BE2C (cell line): ENCODE results near the gene EYS.
"Not testable (repeated sequence)": the region's sequence is repeated elsewhere in the genome, so short reads cannot be mapped to it uniquely, and the experiment has no call there.

Experiments used
- DNase-seq: peaks from one replicate; pipeline ENCODE4 v3.0.0-alpha.2; 2020
- H3K27me3 ChIP-seq: fragments of 250-450 bp; sonication (Bioruptor Pico); 2 replicates; pipeline ENCODE4 v1.5.1; 2020; ENCODE audit warnings: mild to moderate bottlenecking
- H3K36me3 ChIP-seq: fragments of 250-450 bp; sonication (Bioruptor Pico); 2 replicates; pipeline ENCODE4 v1.5.1; 2020; ENCODE audit warnings: mild to moderate bottlenecking
- H3K4me1 ChIP-seq: fragments of 250-450 bp; sonication (Bioruptor Pico); 2 replicates; pipeline ENCODE4 v1.5.1; 2020
- H3K4me3 ChIP-seq: 2 replicates; pipeline ENCODE4 v1.5.1; 2011; ENCODE audit warnings: low read depth, low read length
- H3K9me3 ChIP-seq: fragments of 250-450 bp; sonication (Bioruptor Pico); 2 replicates; pipeline ENCODE4 v1.5.1; 2020
- TF ChIP-seq, protein P1 (sequence below): IDR thresholded peaks from 2 replicates; pipeline ENCODE4 v1.5.1; 2012; ENCODE audit warnings: mild to moderate bottlenecking, low read depth, low read length

The EYS gene

GRCh38 chr6:65642776-65643175 lies 64.2 kb downstream of the EYS start:
- TF ChIP-seq, protein P1, sequence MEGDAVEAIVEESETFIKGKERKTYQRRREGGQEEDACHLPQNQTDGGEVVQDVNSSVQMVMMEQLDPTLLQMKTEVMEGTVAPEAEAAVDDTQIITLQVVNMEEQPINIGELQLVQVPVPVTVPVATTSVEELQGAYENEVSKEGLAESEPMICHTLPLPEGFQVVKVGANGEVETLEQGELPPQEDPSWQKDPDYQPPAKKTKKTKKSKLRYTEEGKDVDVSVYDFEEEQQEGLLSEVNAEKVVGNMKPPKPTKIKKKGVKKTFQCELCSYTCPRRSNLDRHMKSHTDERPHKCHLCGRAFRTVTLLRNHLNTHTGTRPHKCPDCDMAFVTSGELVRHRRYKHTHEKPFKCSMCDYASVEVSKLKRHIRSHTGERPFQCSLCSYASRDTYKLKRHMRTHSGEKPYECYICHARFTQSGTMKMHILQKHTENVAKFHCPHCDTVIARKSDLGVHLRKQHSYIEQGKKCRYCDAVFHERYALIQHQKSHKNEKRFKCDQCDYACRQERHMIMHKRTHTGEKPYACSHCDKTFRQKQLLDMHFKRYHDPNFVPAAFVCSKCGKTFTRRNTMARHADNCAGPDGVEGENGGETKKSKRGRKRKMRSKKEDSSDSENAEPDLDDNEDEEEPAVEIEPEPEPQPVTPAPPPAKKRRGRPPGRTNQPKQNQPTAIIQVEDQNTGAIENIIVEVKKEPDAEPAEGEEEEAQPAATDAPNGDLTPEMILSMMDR = no peak
- Histone ChIP-seq H3K27me3 (no peaks in the 10 kb centered on the region), H3K4me3 (no peak overlapping the region), H3K9me3 (no peaks in the 10 kb centered on the region), H3K36me3 (no peaks in the 10 kb centered on the region), H3K4me1 (no peaks in the 10 kb centered on the region)
- DNase-seq = no peak

- no peaks in the 10 kb centered on the region for H3K27me3 ChIP-seq
- H3K4me1 ChIP-seq = no peaks in the 10 kb centered on the region
- no peak overlapping the region for H3K4me3 ChIP-seq
- TF ChIP-seq, protein P1 = peak; percentile 77
- H3K36me3 ChIP-seq = no peaks in the 10 kb centered on the region
- peak; percentile 66 for DNase-seq
- H3K9me3 ChIP-seq = no peaks in the 10 kb centered on the region
These were observed 68.8 kb downstream of the EYS start for GRCh38 chr6:65638047-65638831.

- TF ChIP-seq, protein P1 = no peak
- DNase-seq = no peak
These were observed 69.6 kb downstream of the EYS start for GRCh38 chr6:65637289-65638046.

DNA sequence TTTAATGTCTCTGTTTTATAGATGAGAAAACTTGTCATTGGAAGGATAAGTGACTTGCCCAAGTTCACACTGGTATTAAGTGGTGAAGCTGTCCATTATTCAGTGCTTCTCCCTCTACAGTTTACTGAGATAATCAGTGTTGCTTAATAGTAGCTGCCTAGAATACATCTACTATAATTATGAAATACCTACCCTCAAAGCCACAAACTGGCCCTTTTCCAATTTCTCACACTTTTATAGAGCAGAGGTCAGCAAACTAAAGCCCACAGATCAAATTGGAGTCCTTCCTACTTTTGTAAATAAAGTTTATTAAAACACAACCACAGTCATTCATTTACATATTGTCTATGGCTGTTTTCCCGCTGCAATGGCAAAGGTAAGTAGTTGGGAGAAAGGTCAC lies 73.5 kb downstream of the EYS start:
- Histone ChIP-seq H3K9me3 (no peaks in the 10 kb centered on the region), H3K4me3 (no peak overlapping the region), H3K4me1 (no peaks in the 10 kb centered on the region), H3K27me3 (no peaks in the 10 kb centered on the region), H3K36me3 (no peaks in the 10 kb centered on the region)
- TF ChIP-seq, protein P1 = no peak
- DNase-seq = no peak

More at GRCh38 chr6:65637289-65638046, 69.6 kb downstream of the EYS start:
- H3K36me3 ChIP-seq = no peaks in the 10 kb centered on the region
- H3K27me3 ChIP-seq = no peaks in the 10 kb centered on the region
- H3K4me3 ChIP-seq = no peak overlapping the region
- H3K4me1 ChIP-seq = no peaks in the 10 kb centered on the region
- no peaks in the 10 kb centered on the region for H3K9me3 ChIP-seq

DNA sequence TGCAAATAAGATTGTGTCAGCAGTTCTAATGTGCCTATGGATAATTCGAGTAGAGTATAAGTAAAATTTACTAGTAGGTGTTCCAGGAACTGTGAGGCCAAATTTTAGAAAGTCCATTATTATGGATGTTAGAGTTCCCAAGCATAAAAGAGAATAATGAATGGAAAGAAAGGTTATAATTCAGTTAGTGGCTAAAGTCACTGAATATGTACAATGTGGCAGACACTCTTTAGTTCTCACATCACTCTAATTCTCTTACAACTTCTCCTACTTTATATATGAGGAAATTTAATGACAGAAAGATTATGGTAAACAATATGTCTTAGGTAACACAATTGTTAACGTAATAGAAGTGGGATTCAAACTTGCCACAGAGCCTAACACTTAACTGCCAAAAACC lies 75.3 kb downstream of the EYS start:
- TF ChIP-seq, protein P1 = no peak
- no peaks in the 10 kb centered on the region for H3K9me3 ChIP-seq
- DNase-seq = no peak
- no peaks in the 10 kb centered on the region for H3K4me1 ChIP-seq
- no peak overlapping the region for H3K4me3 ChIP-seq
- no peaks in the 10 kb centered on the region for H3K36me3 ChIP-seq
- no peaks in the 10 kb centered on the region for H3K27me3 ChIP-seq

DNA sequence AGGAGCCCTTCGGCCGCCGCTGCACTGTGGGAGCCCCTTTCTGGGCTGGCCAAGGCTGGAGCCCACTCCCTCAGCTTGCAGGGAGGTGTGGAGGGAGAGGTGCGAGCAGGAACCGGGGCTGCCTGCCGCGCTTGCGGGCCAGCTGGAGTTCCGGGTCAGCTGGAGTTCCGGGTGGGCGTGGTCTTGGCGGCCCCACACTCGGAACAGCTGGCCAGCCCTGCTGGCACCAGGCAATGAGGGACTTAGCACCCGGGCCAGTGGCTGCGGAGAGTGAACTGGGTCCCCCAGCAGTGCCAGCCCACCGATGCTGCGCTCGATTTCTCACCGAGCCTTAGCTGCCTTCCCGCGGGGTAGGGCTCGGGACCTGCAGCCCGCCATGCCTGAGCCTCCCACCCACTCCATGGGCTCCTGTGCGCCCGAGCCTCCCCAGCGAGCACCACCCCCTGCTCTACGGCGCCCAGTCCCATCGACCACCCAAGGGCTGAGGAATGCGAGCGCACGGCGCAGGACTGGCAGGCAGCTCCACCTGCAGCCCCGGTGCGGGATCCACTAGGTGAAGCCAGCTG lies 79.5 kb downstream of the EYS start:
- not testable (repeated sequence) for H3K9me3 ChIP-seq, H3K36me3 ChIP-seq, H3K4me3 ChIP-seq, H3K27me3 ChIP-seq, H3K4me1 ChIP-seq, DNase-seq
